ENCODE results near the gene SPINK9. TPM values are rescaled to one million over a fixed set of nuclear protein-coding genes. Genes with fewer than 3 reads are reported as not detected.

The SPINK9 gene
- total and polyA plus RNA-seq, 10 donors = not detected

- Histone ChIP-seq H3K4me3 (no peak overlapping the region), H3K36me3 (peaks cover 0 to 4% (median 0%) of the 10 kb centered on the region in 6 donors), H3K27me3 (replicated peaks in 1 of 7) (no peaks in the 10 kb centered on the region), H3K9me3 (no peaks in the 10 kb centered on the region), H3K27ac (no peak overlapping the region), H3K4me1 (no peaks in the 10 kb centered on the region)
- intact Hi-C loops (cut with DNase I; ENCODE audit: low total_unique reads) = no loop called here
- DNase-seq = no peak
- 69 to 80% (median 74%) methylated on average over 3 of the region's 3 CpGs for WGBS, 5 donors
- TF ChIP-seq POLR2A (IDR thresholded peaks at IDR 0.05) (no peak), POLR2AphosphoS5 (IDR thresholded peaks at IDR 0.05) (no peak), CTCF (IDR thresholded peaks at IDR 0.05 in 8 of 11, conservative IDR thresholded peaks at IDR 0.05 in 3 of 11) (no peak)
Measured at GRCh38 chr5:148336704-148337435, 1.5 kb downstream of the SPINK9 start.

GRCh38 chr5:148342371-148343045, 7.1 kb downstream of the SPINK9 start:
- TF ChIP-seq CTCF (IDR thresholded peaks at IDR 0.05 in 8 of 11, conservative IDR thresholded peaks at IDR 0.05 in 3 of 11) (no peak), POLR2A (IDR thresholded peaks at IDR 0.05) (no peak), POLR2AphosphoS5 (IDR thresholded peaks at IDR 0.05) (no peak)
- no peak for DNase-seq
- WGBS, 5 donors = 86 to 93% (median 91%) methylated on average over 2 of the region's 2 CpGs
- Histone ChIP-seq H3K9me3 (no peaks in the 10 kb centered on the region), H3K27me3 (replicated peaks in 1 of 7) (no peaks in the 10 kb centered on the region), H3K27ac (no peak overlapping the region), H3K4me1 (no peaks in the 10 kb centered on the region), H3K4me3 (no peak overlapping the region), H3K36me3 (peaks cover 0 to 4% (median 0%) of the 10 kb centered on the region in 6 donors)
- intact Hi-C loops (cut with DNase I; ENCODE audit: low total_unique reads) = no loop called here

GRCh38 chr5:148343046-148343407, 7.7 kb downstream of the SPINK9 start:
- no peaks in the 10 kb centered on the region for H3K27me3 ChIP-seq (replicated peaks in 1 of 7)
- H3K27ac ChIP-seq = no peak overlapping the region
- WGBS, 5 donors = 69 to 84% (median 83%) methylated on average over 2 of the region's 2 CpGs
- no peak overlapping the region for H3K4me3 ChIP-seq
- TF ChIP-seq CTCF (IDR thresholded peaks at IDR 0.05 in 8 of 11, conservative IDR thresholded peaks at IDR 0.05 in 3 of 11) = no peak
- TF ChIP-seq POLR2AphosphoS5 (IDR thresholded peaks at IDR 0.05) = no peak
- TF ChIP-seq POLR2A (IDR thresholded peaks at IDR 0.05) = no peak
- no peaks in the 10 kb centered on the region for H3K9me3 ChIP-seq
- H3K4me1 ChIP-seq = no peaks in the 10 kb centered on the region
- no peak for DNase-seq
- intact Hi-C loops (cut with DNase I; ENCODE audit: low total_unique reads) = no loop called here
- peaks cover 0 to 4% (median 0%) of the 10 kb centered on the region in 6 donors for H3K36me3 ChIP-seq
